PC-9 (cell line): ENCODE measurements around the gene CCL3. TPM values are rescaled to one million over a fixed set of nuclear protein-coding genes. Genes with fewer than 3 reads are reported as not detected.

Experiments used
- BruUV-seq: library from RNA; stranded (reverse); fragments of 400-500 nt; replicated peaks from 2 replicates; lab custom pipeline; 2021; lab: Mats Ljungman, UMichigan
- CTCF ChIA-PET: fragments of 300-600 bp; sonication (Branson Sonifier 250); formaldehyde crosslinking; loops from one replicate; lab custom pipeline; 2022; ENCODE audit warnings: antibody characterized with exemption; lab: Charles Lee
- POLR2A ChIA-PET: fragments of 300-600 bp; sonication (Branson Sonifier 250); formaldehyde crosslinking; loops from one replicate; lab custom pipeline; 2022; ENCODE audit warnings: antibody characterized with exemption; ENCODE audit not compliant: unreplicated experiment; lab: Charles Lee
- DNase-seq, 2 experiments: peaks; one replicate each; pipeline versions ENCODE4 v3.0.0 to v3.0.0-alpha.2; 2015 to 2022; ENCODE audit warnings: mixed read lengths in 1 of 2
- H2AFZ ChIP-seq: fragments of 200-600 bp; sonication (generic); 2 replicates; pipeline ENCODE4 v1.8.1; 2017; ENCODE audit warnings: antibody characterized with exemption
- H3F3A ChIP-seq: fragments of 200-600 bp; sonication (generic); 2 replicates; pipeline ENCODE4 v1.8.1; 2017; ENCODE audit warnings: antibody characterized with exemption, mild to moderate bottlenecking, low read depth; ENCODE audit not compliant: insufficient read depth
- H3K27ac ChIP-seq: fragments of 200-600 bp; sonication (generic); 2 replicates; pipeline ENCODE4 v1.6.1; 2016; ENCODE audit warnings: mixed run types
- H3K27me3 ChIP-seq: fragments of 200-600 bp; sonication (generic); 2 replicates; pipeline ENCODE4 v1.6.1; 2016; ENCODE audit warnings: low read depth, mixed run types; ENCODE audit not compliant: insufficient read depth
- H3K36me3 ChIP-seq: fragments of 200-600 bp; sonication (generic); 2 replicates; pipeline ENCODE4 v1.6.1; 2016; ENCODE audit warnings: low read depth, mixed run types
- H3K4me1 ChIP-seq: fragments of 200-600 bp; sonication (generic); replicated peaks from 2 replicates; pipeline ENCODE4 v1.6.1; 2016; ENCODE audit warnings: mixed run types; ENCODE audit not compliant: insufficient read depth
- H3K4me2 ChIP-seq: fragments of 200-600 bp; sonication (generic); 2 replicates; pipeline ENCODE4 v1.6.1; 2017; ENCODE audit warnings: mixed run types
- H3K4me3 ChIP-seq: fragments of 200-600 bp; sonication (generic); 2 replicates; pipeline ENCODE4 v1.6.1; 2016; ENCODE audit warnings: mixed run types
- H3K79me2 ChIP-seq: fragments of 200-600 bp; sonication (generic); 2 replicates; pipeline ENCODE4 v1.6.1; 2017; ENCODE audit warnings: low read depth, mixed run types
- H3K9me2 ChIP-seq: fragments of 200-600 bp; sonication (generic); 2 replicates; pipeline ENCODE4 v1.8.1; 2017; ENCODE audit warnings: mild to moderate bottlenecking; ENCODE audit not compliant: insufficient read depth
- H3K9me3 ChIP-seq: fragments of 200-600 bp; sonication (generic); 2 replicates; pipeline ENCODE4 v1.8.1; 2016; ENCODE audit warnings: low read depth; ENCODE audit not compliant: insufficient read depth
- H4K20me1 ChIP-seq: fragments of 200-600 bp; sonication (generic); 2 replicates; pipeline ENCODE4 v1.8.1; 2017; ENCODE audit not compliant: insufficient read depth
- EZH2 ChIP-seq: fragments of 200-600 bp; sonication (generic); IDR thresholded peaks from 2 replicates; pipeline ENCODE4 v1.8.0; 2017; ENCODE audit warnings: antibody characterized with exemption, low read depth
- intact Hi-C: fragments of 100-400 bp; cut with micrococcal nuclease; formaldehyde crosslinking; loops from one replicate; pipeline ENCODE4 v1.10.0; 2022; ENCODE audit not compliant: unreplicated experiment
- total RNA-seq: library from RNA; stranded (reverse); gene quantifications from 2 replicates; pipeline ENCODE4 v1.2.3, GENCODE V29; 2021
- TF ChIP-seq, protein P1 (sequence below): fragments of 200-600 bp; sonication (generic); conservative IDR thresholded peaks from 2 replicates; pipeline ENCODE4 v1.6.1; 2017; ENCODE audit warnings: mixed run types, antibody characterized with exemption, mild to moderate bottlenecking, moderate library complexity

The CCL3 gene
- total RNA-seq, 1 experiment from 2014 or later = not detected

DNA sequence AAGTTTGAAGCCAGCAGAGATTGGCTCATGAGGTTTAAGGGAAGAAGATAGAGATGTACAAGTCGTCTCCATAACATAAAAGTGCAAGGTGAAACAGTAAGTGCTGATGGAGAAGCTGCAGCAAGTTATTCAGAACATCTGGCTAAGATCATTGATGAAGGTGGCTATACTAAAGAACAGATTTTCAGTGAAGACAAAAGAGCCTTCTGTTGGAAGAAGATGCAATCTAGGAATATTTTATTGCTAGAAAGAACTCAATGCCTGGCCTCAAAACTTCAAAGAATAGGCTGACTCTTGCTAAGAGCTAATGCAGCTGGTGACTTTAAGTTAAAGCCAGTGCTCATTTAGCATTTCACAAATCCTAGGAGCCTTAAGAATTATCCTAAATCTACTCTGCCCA, 39.7 kb upstream of the CCL3 start:
- Histone ChIP-seq H3F3A (no peaks in the 10 kb centered on the region), H3K4me1 (no peaks in the 10 kb centered on the region), H4K20me1 (no peaks in the 10 kb centered on the region), H3K27me3 (peaks cover 41% of the 10 kb centered on the region; the same call in 1 of the 2 replicates), H3K9me3 (no peaks in the 10 kb centered on the region), H2AFZ (no peak overlapping the region), H3K4me3 (no peak overlapping the region), H3K9me2 (no peaks in the 10 kb centered on the region), H3K36me3 (no peaks in the 10 kb centered on the region), H3K27ac (no peak overlapping the region), H3K79me2 (no peaks in the 10 kb centered on the region), H3K4me2 (no peak overlapping the region)
- BruUV-seq = no TSS peak
- DNase-seq = no peak
- no peak for TF ChIP-seq EZH2
- TF ChIP-seq, protein P1, sequence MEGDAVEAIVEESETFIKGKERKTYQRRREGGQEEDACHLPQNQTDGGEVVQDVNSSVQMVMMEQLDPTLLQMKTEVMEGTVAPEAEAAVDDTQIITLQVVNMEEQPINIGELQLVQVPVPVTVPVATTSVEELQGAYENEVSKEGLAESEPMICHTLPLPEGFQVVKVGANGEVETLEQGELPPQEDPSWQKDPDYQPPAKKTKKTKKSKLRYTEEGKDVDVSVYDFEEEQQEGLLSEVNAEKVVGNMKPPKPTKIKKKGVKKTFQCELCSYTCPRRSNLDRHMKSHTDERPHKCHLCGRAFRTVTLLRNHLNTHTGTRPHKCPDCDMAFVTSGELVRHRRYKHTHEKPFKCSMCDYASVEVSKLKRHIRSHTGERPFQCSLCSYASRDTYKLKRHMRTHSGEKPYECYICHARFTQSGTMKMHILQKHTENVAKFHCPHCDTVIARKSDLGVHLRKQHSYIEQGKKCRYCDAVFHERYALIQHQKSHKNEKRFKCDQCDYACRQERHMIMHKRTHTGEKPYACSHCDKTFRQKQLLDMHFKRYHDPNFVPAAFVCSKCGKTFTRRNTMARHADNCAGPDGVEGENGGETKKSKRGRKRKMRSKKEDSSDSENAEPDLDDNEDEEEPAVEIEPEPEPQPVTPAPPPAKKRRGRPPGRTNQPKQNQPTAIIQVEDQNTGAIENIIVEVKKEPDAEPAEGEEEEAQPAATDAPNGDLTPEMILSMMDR = no peak
- ChIA-PET CTCF (no interaction called here), POLR2A (no interaction called here)
- intact Hi-C loops = no loop called here

DNA sequence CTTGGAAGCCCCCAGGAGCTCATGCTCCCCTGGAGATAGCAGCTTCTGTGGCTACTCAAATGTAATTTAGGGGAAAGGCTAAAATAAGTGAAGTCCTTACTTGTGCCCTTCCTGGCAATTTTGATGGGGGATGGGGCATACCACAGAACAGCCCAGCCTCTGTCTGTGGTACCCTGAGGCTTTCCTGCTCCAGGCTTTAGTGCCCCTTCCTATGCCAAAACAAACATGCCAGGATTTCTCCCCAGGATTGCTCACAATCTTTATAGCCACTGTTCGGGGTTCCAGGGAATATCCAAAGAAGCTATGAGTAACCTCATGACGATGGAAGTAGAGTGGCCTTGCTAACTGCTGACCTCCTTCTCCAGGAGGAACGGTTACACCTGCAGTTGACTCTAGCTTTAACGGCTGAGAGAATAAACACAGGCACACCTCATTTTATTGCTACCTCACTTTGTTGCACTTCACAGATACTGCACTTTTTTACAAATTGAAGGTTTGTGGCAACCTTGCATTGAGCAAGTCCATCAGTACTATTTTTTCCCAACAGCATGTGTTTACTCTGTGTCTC, 38.6 kb upstream of the CCL3 start:
- TF ChIP-seq, protein P1 = no peak
- no peak for TF ChIP-seq EZH2
- intact Hi-C loops = no loop called here
- no peak overlapping the region for H3K4me3 ChIP-seq
- no peaks in the 10 kb centered on the region for H4K20me1 ChIP-seq
- no peak overlapping the region for H2AFZ ChIP-seq
- H3K4me2 ChIP-seq = no peak overlapping the region
- H3K27me3 ChIP-seq = peaks cover 38% of the 10 kb centered on the region; the same call in 1 of the 2 replicates
- no peaks in the 10 kb centered on the region for H3K36me3 ChIP-seq
- CTCF ChIA-PET = no interaction called here
- no peaks in the 10 kb centered on the region for H3K4me1 ChIP-seq
- H3F3A ChIP-seq = no peaks in the 10 kb centered on the region
- no peaks in the 10 kb centered on the region for H3K79me2 ChIP-seq
- no peak for DNase-seq
- no TSS peak for BruUV-seq
- POLR2A ChIA-PET = no interaction called here
- H3K9me3 ChIP-seq = no peaks in the 10 kb centered on the region
- no peak overlapping the region for H3K27ac ChIP-seq
- H3K9me2 ChIP-seq = no peaks in the 10 kb centered on the region

DNA sequence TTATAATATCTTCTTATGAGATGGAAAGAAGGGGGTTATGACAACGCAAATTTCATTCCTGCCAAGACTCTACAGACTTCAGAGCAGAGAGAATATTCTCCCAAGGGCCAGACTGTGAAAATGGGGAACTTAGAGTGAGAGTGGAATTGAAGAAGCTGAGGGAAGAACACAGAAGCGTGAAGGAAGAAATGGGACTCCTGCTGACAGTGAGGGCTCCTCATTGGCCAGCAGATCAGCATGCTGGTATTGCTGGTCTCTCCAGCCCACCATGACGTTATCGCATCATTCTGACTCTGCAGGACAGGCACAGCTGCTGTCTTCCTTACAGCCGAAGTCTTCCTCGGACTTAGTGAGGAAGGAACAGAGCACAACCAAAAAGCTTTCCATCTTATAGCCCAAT, 38.0 kb upstream of the CCL3 start:
- intact Hi-C loops = no loop called here
- POLR2A ChIA-PET = no interaction called here
- CTCF ChIA-PET = no interaction called here

More for the DNA sequence above, 38.0 kb upstream of the CCL3 start:
- Histone ChIP-seq H2AFZ (no peak overlapping the region), H3K9me3 (no peaks in the 10 kb centered on the region), H3K27ac (no peak overlapping the region), H3K9me2 (no peaks in the 10 kb centered on the region), H3F3A (no peaks in the 10 kb centered on the region), H4K20me1 (no peaks in the 10 kb centered on the region), H3K4me1 (no peaks in the 10 kb centered on the region), H3K79me2 (no peaks in the 10 kb centered on the region), H3K27me3 (peaks cover 32% of the 10 kb centered on the region; the same call in 1 of the 2 replicates), H3K36me3 (no peaks in the 10 kb centered on the region), H3K4me3 (no peak overlapping the region), H3K4me2 (no peak overlapping the region)
- no TSS peak for BruUV-seq
- no peak for DNase-seq
- TF ChIP-seq, protein P1 = no peak
- no peak for TF ChIP-seq EZH2
